ENCODE measurements around the gene SLC29A3. TPM values are rescaled to one million over a fixed set of nuclear protein-coding genes. Genes with fewer than 3 reads are reported as not detected.

The SLC29A3 gene
- total and polyA plus RNA-seq, 2 experiments from 2014 or later = 10.3 to 12.3 TPM

DNA sequence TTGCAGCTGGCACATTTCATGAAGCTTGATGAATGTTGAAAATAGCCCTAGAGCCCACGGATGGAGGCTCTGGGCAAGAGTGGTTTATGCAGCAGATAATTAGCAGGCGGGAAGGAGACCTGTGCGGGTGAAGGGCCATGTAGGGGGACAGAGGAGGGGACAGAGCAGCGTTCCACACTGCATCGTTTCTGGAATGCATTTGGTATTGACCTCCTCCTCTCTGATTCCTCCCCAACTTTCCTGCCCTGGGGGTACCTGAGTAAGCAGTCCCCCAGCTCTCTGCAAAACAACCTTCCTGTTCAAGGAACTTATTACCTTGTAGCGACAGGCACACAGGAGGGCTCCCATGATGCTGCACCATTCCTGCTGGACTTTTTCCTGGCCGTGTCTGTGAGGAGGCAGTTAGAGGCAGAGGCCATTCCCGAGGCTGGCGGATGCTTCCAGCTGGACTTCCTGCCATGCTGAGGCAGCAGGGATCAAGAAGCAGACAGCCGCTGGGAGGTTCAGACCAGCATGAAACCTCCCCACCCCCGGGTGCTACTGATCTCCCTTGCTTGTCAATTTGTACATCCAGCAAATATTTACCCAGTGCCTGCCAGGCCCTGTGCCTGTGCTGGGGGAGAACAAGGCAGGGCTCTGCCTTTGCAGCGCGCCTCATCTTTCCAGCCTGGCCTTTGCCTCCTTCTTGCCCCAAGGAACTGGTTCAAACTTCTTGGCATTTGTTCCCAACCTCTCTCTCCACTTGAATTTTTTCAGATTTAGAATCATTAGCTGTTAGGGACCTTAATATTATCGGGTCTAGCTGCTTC is 28.7 kb downstream of the SLC29A3 start:
- H3K27me3 ChIP-seq (ENCODE audit: insufficient read depth) = no peaks in the 10 kb centered on the region
- peaks cover 16% of the 10 kb centered on the region for H3K27me3 Mint-ChIP-seq (ENCODE audit: insufficient read depth, low read depth, poor library complexity)
- ATAC-seq = no peak
- no peaks in the 10 kb centered on the region for H4K20me1 ChIP-seq (replicated peaks; ENCODE audit: insufficient read depth)
- H3K4me3 Mint-ChIP-seq = no peak overlapping the region
- H3K27ac Mint-ChIP-seq = no peak overlapping the region
- no peaks in the 10 kb centered on the region for H3K79me2 ChIP-seq (replicated peaks; ENCODE audit: insufficient read depth)
- no peak overlapping the region for H3K27ac ChIP-seq (ENCODE audit: low read depth)
- no peaks in the 10 kb centered on the region for H3K9me2 ChIP-seq (ENCODE audit: insufficient read depth)
- peaks cover 36% of the 10 kb centered on the region for H3K4me1 Mint-ChIP-seq
- no peak overlapping the region for H2AFZ ChIP-seq
- H3K4me1 ChIP-seq (ENCODE audit: insufficient read depth) = peaks cover 28% of the 10 kb centered on the region
- 0 out of 3 replicates have a peak, but pooled peaks cover 4% of the 10 kb centered on the region for H3K9me3 Mint-ChIP-seq
- no peak overlapping the region for H3K4me3 ChIP-seq
- no peaks in the 10 kb centered on the region for H3K36me3 ChIP-seq (ENCODE audit: insufficient read depth)
- TF ChIP-seq EZH2phosphoT487 (IDR thresholded peaks at IDR 0.05; ENCODE audit: unreplicated experiment) (no peak), EZH2 (IDR thresholded peaks at IDR 0.05; ENCODE audit: low read depth, unreplicated experiment) (no peak), CREB1 (CRISPR knock-in tag; IDR thresholded peaks at IDR 0.05; ENCODE audit: low read depth) (no peak), ZNF331 (CRISPR knock-in tag; IDR thresholded peaks at IDR 0.05; ENCODE audit: low read depth) (no peak), STAT1 (IDR thresholded peaks at IDR 0.05; ENCODE audit: unreplicated experiment) (no peak), JUNB (IDR thresholded peaks at IDR 0.05; ENCODE audit: unreplicated experiment) (no peak)
- TF ChIP-seq, protein P1, sequence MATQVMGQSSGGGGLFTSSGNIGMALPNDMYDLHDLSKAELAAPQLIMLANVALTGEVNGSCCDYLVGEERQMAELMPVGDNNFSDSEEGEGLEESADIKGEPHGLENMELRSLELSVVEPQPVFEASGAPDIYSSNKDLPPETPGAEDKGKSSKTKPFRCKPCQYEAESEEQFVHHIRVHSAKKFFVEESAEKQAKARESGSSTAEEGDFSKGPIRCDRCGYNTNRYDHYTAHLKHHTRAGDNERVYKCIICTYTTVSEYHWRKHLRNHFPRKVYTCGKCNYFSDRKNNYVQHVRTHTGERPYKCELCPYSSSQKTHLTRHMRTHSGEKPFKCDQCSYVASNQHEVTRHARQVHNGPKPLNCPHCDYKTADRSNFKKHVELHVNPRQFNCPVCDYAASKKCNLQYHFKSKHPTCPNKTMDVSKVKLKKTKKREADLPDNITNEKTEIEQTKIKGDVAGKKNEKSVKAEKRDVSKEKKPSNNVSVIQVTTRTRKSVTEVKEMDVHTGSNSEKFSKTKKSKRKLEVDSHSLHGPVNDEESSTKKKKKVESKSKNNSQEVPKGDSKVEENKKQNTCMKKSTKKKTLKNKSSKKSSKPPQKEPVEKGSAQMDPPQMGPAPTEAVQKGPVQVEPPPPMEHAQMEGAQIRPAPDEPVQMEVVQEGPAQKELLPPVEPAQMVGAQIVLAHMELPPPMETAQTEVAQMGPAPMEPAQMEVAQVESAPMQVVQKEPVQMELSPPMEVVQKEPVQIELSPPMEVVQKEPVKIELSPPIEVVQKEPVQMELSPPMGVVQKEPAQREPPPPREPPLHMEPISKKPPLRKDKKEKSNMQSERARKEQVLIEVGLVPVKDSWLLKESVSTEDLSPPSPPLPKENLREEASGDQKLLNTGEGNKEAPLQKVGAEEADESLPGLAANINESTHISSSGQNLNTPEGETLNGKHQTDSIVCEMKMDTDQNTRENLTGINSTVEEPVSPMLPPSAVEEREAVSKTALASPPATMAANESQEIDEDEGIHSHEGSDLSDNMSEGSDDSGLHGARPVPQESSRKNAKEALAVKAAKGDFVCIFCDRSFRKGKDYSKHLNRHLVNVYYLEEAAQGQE (IDR thresholded peaks at IDR 0.05; ENCODE audit: unreplicated experiment) = no peak
- TF ChIP-seq, protein P2, sequence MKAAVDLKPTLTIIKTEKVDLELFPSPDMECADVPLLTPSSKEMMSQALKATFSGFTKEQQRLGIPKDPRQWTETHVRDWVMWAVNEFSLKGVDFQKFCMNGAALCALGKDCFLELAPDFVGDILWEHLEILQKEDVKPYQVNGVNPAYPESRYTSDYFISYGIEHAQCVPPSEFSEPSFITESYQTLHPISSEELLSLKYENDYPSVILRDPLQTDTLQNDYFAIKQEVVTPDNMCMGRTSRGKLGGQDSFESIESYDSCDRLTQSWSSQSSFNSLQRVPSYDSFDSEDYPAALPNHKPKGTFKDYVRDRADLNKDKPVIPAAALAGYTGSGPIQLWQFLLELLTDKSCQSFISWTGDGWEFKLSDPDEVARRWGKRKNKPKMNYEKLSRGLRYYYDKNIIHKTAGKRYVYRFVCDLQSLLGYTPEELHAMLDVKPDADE (IDR thresholded peaks at IDR 0.05) = no peak
- no peak for DNase-seq (ENCODE audit: low spot score)
- H3K36me3 Mint-ChIP-seq (ENCODE audit: low read depth) = peaks cover 3% of the 10 kb centered on the region; the same call in 1 of the 3 replicates
- no peak overlapping the region for H3K4me2 ChIP-seq
- H3F3A ChIP-seq (replicated peaks; ENCODE audit: low read depth) = peaks cover 11% of the 10 kb centered on the region

DNA sequence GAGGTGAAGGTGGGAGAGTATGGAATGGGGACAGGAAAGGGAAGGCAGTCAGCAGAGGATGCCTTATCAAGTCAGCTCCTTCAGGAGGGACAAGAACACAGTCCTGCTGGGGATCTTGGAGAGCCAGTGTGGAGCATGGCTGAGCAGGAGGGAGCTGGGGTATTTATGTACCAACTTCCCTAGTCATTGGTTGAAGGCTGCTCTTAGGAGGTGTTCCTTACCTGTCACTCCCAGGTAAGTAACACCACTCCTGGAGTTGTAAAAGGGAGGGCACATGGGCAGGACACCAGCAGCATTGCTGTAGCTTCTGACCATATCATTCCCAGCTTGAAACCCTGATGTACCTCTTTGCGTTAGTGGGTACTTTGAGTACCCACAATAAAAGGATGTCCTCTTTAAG is 29.8 kb downstream of the SLC29A3 start:
- Mint-ChIP-seq H3K36me3 (ENCODE audit: low read depth) (peaks cover 3% of the 10 kb centered on the region; the same call in 1 of the 3 replicates), H3K4me3 (no peak overlapping the region), H3K4me1 (peaks cover 34% of the 10 kb centered on the region), H3K9me3 (0 out of 3 replicates have a peak, but pooled peaks cover 4% of the 10 kb centered on the region), H3K27ac (no peak overlapping the region), H3K27me3 (ENCODE audit: insufficient read depth, low read depth, poor library complexity) (peaks cover 16% of the 10 kb centered on the region)
- TF ChIP-seq, protein P2 (IDR thresholded peaks at IDR 0.05) = no peak
- TF ChIP-seq CREB1 (CRISPR knock-in tag; IDR thresholded peaks at IDR 0.05; ENCODE audit: low read depth) = no peak
- no peak for TF ChIP-seq EZH2 (IDR thresholded peaks at IDR 0.05; ENCODE audit: low read depth, unreplicated experiment)
- TF ChIP-seq NANOG (IDR thresholded peaks at IDR 0.05; ENCODE audit: borderline replicate concordance) = no peak
- no peak for TF ChIP-seq JUNB (IDR thresholded peaks at IDR 0.05; ENCODE audit: unreplicated experiment)
- TF ChIP-seq, protein P1 (IDR thresholded peaks at IDR 0.05; ENCODE audit: unreplicated experiment) = no peak
- TF ChIP-seq ZNF331 (CRISPR knock-in tag; IDR thresholded peaks at IDR 0.05; ENCODE audit: low read depth) = no peak
- no peaks in the 10 kb centered on the region for H3K27me3 ChIP-seq (ENCODE audit: insufficient read depth)
- H4K20me1 ChIP-seq (replicated peaks; ENCODE audit: insufficient read depth) = no peaks in the 10 kb centered on the region
- DNase-seq (ENCODE audit: low spot score) (no peak), ATAC-seq (no peak)
- H3K4me1 ChIP-seq (ENCODE audit: insufficient read depth) = peaks cover 18% of the 10 kb centered on the region
- peaks cover 5% of the 10 kb centered on the region for H3F3A ChIP-seq (replicated peaks; ENCODE audit: low read depth)
- no peaks in the 10 kb centered on the region for H3K79me2 ChIP-seq (replicated peaks; ENCODE audit: insufficient read depth)
- H3K4me3 ChIP-seq = no peak overlapping the region
- no peaks in the 10 kb centered on the region for H3K9me2 ChIP-seq (ENCODE audit: insufficient read depth)
- no peak overlapping the region for H3K4me2 ChIP-seq
- H3K27ac ChIP-seq (ENCODE audit: low read depth) = no peak overlapping the region
- no peaks in the 10 kb centered on the region for H3K36me3 ChIP-seq (ENCODE audit: insufficient read depth)
- H2AFZ ChIP-seq = no peak overlapping the region

All from GM23338 (cell line).